A204.1 (cell line): ENCODE data around the gene FANK1.
"Not testable (repeated sequence)": the region's sequence is repeated elsewhere in the genome, so short reads cannot be mapped to it uniquely, and the experiment has no call there.

Experiments
- FAIRE-seq: peaks from 2 replicates; lab custom pipeline; 2012; peaks lifted over from hg19 to GRCh38; lab: Jason Lieb, UNC

The FANK1 gene

GRCh38 chr10:126029999-126030398 lies 133.6 kb downstream of the FANK1 start:
- FAIRE-seq = no peak

GRCh38 chr10:126034586-126034985 lies 138.2 kb downstream of the FANK1 start:
- no peak for FAIRE-seq

- FAIRE-seq = no peak
Measured at GRCh38 chr10:126036515-126036914, 140.2 kb downstream of the FANK1 start.

- no peak for FAIRE-seq
Measured at GRCh38 chr10:126037946-126038345, 141.6 kb downstream of the FANK1 start.

- no peak for FAIRE-seq
Measured at GRCh38 chr10:126041117-126041516, 144.8 kb downstream of the FANK1 start.

GRCh38 chr10:126041804-126042231 lies 145.5 kb downstream of the FANK1 start:
- FAIRE-seq = no peak

GRCh38 chr10:126042354-126042753 lies 146.0 kb downstream of the FANK1 start:
- FAIRE-seq = no peak

- no peak for FAIRE-seq
Measured at GRCh38 chr10:126042906-126043305, 146.5 kb downstream of the FANK1 start.

- FAIRE-seq = no peak
Measured at GRCh38 chr10:126043389-126043788, 147.0 kb downstream of the FANK1 start.

GRCh38 chr10:126045861-126046260 lies 149.5 kb downstream of the FANK1 start:
- FAIRE-seq = no peak

- no peak for FAIRE-seq
Measured at GRCh38 chr10:126046831-126047230, 150.5 kb downstream of the FANK1 start.

- not testable (repeated sequence) for FAIRE-seq
Measured at GRCh38 chr10:126047749-126048148, 151.4 kb downstream of the FANK1 start.

- no peak for FAIRE-seq
Measured at GRCh38 chr10:126049759-126050700, 153.7 kb downstream of the FANK1 start.

- FAIRE-seq = no peak
Measured at GRCh38 chr10:126052171-126052570, 155.8 kb downstream of the FANK1 start.

GRCh38 chr10:126054191-126054590 lies 157.8 kb downstream of the FANK1 start:
- FAIRE-seq = no peak

- no peak for FAIRE-seq
Measured at GRCh38 chr10:126057494-126057893, 161.1 kb downstream of the FANK1 start.

- FAIRE-seq = no peak
Measured at GRCh38 chr10:126058104-126058503, 161.7 kb downstream of the FANK1 start.

- FAIRE-seq = no peak
Measured at GRCh38 chr10:126058507-126058906, 162.1 kb downstream of the FANK1 start.
